ENCODE results near the gene CSF2. TPM values are rescaled to one million over a fixed set of nuclear protein-coding genes. Genes with fewer than 3 reads are reported as not detected.

CSF2 gene
- total and polyA plus RNA-seq, 2 of the 13 experiments (the other 11 are each of a cell fraction or from before 2014, with no cell fraction given): not detected

- no peak for TF ChIP-seq HMGXB4 (CRISPR knock-in tag; IDR thresholded peaks at IDR 0.05; ENCODE audit: borderline replicate concordance in 1 of 2, low read depth in 1 of 2)
- TF ChIP-seq MAZ (IDR thresholded peaks at IDR 0.05; ENCODE audit: borderline replicate concordance, low read depth, low read length): no peak
- TF ChIP-seq MAZ (CRISPR knock-in tag; IDR thresholded peaks at IDR 0.05; ENCODE audit: low read depth): no peak
- TF ChIP-seq ZSCAN31 (CRISPR knock-in tag; IDR thresholded peaks at IDR 0.05; ENCODE audit: low read depth): no peak
- TF ChIP-seq MEIS2 (CRISPR knock-in tag; IDR thresholded peaks at IDR 0.05): 0 out of 2 replicates have a peak, but pooled peaks have one; percentile 57
- no peak for TF ChIP-seq AHR (CRISPR knock-in tag; IDR thresholded peaks at IDR 0.05)
- no peak for TF ChIP-seq NCOR1 (IDR thresholded peaks at IDR 0.05; ENCODE audit: borderline replicate concordance, low read length)
- TF ChIP-seq TFAP4 (IDR thresholded peaks at IDR 0.05; ENCODE audit: borderline replicate concordance, low read depth): peak; percentile 31; the same call in 1 of the 2 replicates
- no peak for TF ChIP-seq ZBTB14 (CRISPR knock-in tag; IDR thresholded peaks at IDR 0.05)
- no peak for TF ChIP-seq FOXA1 (IDR thresholded peaks at IDR 0.05)
- TF ChIP-seq FOXA1 (CRISPR knock-in tag; IDR thresholded peaks at IDR 0.05): no peak
- peak; percentile 30; the same call in 1 of the 2 replicates for TF ChIP-seq ZNF687 (CRISPR knock-in tag; IDR thresholded peaks at IDR 0.05)
- no peak for TF ChIP-seq ZNF639 (CRISPR knock-in tag; conservative IDR thresholded peaks at IDR 0.05)
- no peak for TF ChIP-seq SMARCE1 (IDR thresholded peaks at IDR 0.05; ENCODE audit: borderline replicate concordance)
- no peak; the same call in 1 of the 2 replicates for TF ChIP-seq ZFX (CRISPR knock-in tag; IDR thresholded peaks at IDR 0.05; ENCODE audit: low read depth)
- peak; percentile 53 for TF ChIP-seq SAP130 (CRISPR knock-in tag; IDR thresholded peaks at IDR 0.05; ENCODE audit: low read depth)
- no peak for TF ChIP-seq ZNF124 (CRISPR knock-in tag; IDR thresholded peaks at IDR 0.05)
- TF ChIP-seq GATAD1 (CRISPR knock-in tag; IDR thresholded peaks at IDR 0.05): no peak
- TF ChIP-seq HNF4A (CRISPR knock-in tag; IDR thresholded peaks at IDR 0.05): 0 out of 2 replicates have a peak, but pooled peaks have one; percentile 16
- peak; percentile 21; the same call in 1 of the 2 replicates for TF ChIP-seq MAX (IDR thresholded peaks at IDR 0.05)
- TF ChIP-seq ZNF720 (CRISPR knock-in tag; IDR thresholded peaks at IDR 0.05): no peak
Observed at GRCh38 chr5:132094393-132095076, 20.9 kb downstream of the CSF2 start (continued).
